ENCODE data around the gene ZNF394.

- TF ChIP-seq, protein P1, sequence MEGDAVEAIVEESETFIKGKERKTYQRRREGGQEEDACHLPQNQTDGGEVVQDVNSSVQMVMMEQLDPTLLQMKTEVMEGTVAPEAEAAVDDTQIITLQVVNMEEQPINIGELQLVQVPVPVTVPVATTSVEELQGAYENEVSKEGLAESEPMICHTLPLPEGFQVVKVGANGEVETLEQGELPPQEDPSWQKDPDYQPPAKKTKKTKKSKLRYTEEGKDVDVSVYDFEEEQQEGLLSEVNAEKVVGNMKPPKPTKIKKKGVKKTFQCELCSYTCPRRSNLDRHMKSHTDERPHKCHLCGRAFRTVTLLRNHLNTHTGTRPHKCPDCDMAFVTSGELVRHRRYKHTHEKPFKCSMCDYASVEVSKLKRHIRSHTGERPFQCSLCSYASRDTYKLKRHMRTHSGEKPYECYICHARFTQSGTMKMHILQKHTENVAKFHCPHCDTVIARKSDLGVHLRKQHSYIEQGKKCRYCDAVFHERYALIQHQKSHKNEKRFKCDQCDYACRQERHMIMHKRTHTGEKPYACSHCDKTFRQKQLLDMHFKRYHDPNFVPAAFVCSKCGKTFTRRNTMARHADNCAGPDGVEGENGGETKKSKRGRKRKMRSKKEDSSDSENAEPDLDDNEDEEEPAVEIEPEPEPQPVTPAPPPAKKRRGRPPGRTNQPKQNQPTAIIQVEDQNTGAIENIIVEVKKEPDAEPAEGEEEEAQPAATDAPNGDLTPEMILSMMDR (IDR thresholded peaks at IDR 0.05; ENCODE audit: low read length): no peak
- no peak for TF ChIP-seq EZH2 (IDR thresholded peaks at IDR 0.05; ENCODE audit: borderline replicate concordance, low read length)
These were observed 39.4 kb downstream of the ZNF394 start for GRCh38 chr7:99460651-99461050.

Measured in OCI-LY1 (cell line).